Raji (cell line): ENCODE results near the gene FBLN2.

Source experiments
- POLR2A ChIP-seq: IDR thresholded peaks from 2 replicates; pipeline ENCODE4 v1.6.1; 2011; ENCODE audit warnings: low read depth, low read length, control low read depth; ENCODE audit not compliant: insufficient read depth

Gene FBLN2

DNA sequence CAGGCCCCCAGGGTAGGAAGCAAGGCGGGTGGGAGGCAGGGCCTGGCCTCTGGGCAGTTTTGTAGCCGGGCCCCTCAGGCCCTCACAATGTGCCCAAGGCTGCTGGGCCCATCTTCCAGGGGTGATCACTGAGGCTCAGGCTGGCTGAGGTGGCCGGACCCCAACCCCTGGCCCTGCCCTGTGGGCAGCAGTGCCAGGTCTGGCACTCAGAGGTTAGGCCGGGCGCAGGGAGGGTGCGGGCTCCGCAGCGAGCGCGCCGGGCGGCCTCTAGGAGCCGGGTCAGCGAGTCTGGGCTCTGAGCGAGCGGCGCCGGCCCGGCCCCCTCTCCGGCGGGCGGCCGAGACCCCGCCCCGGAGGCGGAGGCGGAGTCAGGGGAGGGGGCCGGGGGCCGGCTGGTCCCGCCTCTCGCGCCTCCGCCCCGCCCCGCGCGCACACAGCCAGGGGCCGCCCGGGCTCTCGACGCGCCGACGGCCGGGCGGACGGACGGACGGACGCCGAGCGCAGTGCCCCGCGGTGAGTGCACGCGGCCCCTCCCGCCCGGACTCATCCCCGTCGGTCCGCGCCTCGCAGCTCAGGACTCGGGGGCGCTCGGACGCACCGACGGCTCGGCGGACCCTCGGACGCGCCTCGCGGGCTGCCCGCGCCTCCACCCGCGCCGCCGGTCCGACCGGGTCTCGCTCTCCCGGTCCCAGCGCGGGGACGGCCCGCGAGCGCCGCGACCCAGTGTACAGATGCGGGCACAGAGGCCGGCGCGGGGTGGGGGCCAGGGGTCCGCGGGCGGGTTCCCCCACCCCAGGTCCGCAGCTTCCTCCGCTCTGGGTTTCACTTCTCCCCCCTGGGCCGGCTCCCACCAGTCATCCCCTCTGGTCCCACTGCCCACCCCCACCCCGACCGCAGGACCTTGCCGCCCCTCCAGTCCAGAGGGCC is at the start of gene FBLN2:
TSS of gene FBLN2 (plus strand) at position 430 of the 927 bp plus-strand sequence. CDS start 21,231 bp downstream, outside the sequence.
- no peak for TF ChIP-seq POLR2A

DNA sequence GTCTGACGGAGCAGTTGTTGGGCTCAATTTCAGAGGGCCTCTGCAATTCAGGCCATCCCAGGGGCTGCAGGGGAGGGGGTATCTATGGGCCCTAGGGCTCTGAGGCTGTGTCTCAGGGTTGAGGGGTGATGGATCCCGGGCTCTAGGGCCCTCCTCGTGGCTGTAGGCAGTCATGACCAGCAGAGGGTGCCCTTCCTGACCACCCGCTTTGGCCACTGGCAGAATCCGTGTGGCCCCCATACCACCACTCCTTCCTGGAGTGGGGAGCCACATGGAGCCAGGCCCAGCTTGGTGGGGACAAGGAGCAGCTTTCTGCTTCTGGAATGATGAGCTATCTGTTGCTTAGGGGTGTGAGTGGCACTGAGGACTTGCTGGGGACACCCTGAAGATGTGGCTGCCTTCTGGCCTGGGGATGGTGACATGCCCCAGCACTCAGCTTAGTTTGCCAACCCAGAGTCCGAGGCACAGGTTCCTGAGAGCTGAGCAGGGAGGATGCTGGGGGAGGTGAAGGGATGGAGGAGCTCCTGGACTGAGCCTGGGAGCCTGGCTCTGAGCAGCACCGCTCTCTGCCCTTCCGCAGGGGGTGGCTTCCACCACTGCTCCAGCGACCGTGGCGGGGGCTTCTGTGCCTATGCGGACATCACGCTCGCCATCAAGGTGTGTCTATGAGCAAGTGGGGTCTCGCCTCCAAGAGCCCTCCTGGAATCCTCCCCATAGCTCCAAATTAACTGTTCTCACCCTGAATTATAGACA is 48.6 kb upstream of the FBLN2 start:
- no peak for TF ChIP-seq POLR2A

DNA sequence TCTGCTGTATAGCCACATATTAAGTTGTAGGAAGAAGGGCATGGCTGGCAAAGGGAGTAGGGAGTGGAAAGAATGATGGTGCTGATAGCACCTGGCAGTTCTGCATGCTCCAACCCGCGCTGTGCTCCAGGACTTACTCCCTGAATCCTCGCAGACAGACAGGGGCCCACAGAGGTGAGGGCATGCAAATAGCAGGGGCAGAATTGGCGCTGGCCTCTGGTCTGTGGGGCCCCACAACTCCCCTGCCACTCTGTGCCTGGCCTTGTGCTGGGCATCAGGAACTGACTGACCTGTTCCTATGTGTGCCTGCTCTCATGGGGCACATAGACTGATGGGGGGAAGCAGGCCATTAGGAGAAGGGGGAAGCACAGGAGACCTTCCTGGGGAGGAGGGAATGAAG is 47.9 kb upstream of the FBLN2 start:
- no peak for TF ChIP-seq POLR2A

DNA sequence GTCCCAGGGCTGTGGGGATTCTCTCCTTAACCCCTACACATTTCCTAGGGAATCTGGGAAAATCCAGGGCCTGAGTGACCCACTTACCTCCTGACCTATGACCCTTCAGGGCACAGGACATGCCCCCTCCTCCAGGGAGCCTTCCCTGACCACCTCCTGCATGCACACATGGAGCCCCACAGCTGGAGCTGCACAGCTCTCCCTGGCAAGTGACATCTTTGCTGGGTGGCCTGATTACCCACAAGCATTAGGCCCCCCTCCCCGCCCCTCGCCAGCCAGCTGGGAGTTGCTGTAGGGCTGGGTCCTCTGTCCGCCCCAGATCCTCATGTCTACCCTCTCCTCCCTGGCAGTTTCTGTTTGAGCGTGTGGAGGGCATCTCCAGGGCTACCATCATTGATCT is 47.4 kb upstream of the FBLN2 start:
- TF ChIP-seq POLR2A, result no peak

DNA sequence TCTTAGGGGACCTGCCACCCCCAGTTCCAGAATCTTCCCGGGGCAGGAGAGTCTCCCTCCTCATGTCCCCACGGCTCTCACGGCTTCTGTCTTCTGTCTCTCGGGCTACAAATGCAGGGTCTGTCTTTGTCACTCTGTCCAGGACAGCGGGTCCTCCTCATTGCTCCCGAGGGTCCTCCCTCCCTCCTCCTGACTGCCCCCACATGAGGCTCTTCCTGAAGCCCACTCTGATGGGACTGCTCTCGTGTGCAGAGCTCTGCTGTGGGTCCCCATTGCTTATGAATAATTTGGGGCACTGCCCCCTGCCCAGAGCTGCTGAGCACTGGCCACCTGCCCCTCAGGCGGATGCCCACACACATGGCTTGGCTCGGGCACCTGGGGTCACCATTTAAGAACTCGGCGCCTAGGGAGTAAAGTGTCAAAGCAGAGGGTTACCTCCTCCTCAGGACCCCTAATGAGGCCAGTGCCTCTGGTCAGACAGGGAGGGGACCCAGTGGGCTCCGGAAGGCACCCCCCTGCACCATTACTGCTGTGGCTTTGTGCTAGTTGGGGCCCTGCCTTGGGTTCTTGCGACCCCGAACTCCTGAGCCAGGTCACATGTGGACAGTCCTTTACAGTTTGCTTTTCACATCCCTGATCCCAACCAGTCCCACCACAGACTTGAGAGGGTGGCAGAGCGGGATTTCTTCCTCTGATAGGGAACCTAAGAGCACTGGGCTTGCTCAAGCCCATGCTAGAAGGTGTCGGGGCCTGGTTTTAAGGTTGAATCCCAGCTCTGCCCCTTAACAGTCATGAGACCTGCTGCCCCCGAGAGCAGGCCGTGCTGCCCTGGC is 46.8 kb upstream of the FBLN2 start:
- no peak for TF ChIP-seq POLR2A

DNA sequence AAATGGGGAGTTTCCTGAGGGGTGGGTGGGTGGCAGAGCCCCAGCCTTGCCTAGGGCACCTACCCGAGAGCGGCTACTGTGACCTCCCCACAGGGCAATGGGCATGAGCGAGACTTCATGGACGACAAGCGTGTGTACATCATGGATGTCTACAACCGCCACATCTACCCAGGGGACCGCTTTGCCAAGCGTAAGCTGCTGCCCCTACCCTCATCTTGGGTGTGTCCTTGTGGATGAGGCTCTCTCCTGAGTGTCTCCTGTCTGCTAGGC is 46.2 kb upstream of the FBLN2 start:
- TF ChIP-seq POLR2A, result no peak

DNA sequence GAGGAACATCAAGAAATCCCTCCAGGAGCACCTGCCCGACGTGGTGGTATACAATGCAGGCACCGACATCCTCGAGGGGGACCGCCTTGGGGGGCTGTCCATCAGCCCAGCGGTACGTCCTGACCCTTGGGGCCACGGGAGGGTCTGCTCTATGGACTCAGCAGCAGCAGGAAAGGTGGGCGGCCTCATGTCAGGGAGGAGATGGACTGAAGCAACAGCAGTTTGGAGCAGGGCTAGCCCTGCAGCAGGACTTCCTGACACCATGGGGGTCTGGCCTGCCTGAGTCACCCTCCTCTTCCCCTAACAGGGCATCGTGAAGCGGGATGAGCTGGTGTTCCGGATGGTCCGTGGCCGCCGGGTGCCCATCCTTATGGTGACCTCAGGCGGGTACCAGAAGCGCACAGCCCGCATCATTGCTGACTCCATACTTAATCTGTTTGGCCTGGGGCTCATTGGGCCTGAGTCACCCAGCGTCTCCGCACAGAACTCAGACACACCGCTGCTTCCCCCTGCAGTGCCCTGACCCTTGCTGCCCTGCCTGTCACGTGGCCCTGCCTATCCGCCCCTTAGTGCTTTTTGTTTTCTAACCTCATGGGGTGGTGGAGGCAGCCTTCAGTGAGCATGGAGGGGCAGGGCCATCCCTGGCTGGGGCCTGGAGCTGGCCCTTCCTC is 44.6 kb upstream of the FBLN2 start:
- TF ChIP-seq POLR2A, result no peak

DNA sequence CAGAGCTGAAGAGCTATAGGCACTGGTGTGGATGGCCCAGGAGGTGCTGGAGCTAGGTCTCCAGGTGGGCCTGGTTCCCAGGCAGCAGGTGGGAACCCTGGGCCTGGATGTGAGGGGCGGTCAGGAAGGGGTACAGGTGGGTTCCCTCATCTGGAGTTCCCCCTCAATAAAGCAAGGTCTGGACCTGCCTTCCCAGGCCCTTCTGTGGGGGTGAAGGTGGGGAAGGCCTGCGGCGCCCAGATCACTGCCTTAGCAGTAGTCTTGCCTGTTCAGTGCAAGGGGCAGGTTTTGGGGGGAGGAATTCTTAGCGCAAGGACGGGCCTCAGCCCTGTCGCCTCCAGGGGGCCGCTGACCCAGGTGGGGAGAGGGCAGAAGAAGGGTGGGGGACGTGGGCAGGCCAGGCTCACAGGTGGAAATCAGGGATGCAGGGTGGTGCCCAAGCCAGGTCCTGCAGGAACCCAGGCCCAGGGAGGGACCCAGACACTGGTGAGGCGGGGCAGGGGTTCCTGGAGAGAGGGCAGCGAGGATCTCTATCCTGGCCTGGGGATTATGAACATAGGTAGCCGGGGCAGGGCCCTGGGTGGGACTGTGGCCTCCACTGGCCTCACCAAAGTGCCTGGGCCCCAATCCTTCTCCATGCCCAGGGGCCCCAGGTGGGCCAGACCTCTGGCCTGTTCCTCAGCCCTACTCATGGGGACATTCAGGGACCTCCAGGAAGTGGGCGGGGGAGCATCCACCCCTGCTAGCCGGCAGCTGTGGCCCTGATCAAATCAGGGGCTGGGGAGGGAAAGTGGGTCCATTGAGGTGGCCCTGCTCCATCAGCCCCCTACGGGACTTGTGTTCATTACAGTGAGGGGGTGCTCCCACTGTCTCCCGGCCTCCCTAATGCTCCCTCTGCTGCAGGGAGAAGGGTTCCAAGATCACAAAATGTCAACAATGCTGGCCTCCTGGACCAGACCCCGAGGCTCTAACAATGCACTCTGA is 43.5 kb upstream of the FBLN2 start:
- TF ChIP-seq POLR2A, result no peak

DNA sequence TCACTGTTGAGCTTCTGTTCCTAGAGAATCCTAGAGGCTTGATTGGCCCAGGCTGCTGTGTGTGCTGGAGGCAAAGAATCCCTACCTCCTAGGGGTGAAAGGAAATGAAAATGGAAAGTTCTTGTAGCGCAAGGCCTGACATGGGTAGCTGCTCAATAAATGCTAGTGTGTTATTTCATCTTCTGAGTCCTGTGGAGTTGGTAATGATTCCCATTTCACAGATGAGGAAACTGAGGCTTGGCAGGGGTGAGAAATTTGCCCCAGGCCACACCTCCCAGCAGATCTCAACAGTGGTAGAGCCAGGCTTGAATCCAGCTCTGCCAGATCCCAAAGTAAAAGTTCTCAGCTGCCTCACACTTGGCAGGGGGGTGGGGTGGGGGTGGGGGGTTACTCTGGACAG is 42.7 kb upstream of the FBLN2 start:
- TF ChIP-seq POLR2A, result no peak

DNA sequence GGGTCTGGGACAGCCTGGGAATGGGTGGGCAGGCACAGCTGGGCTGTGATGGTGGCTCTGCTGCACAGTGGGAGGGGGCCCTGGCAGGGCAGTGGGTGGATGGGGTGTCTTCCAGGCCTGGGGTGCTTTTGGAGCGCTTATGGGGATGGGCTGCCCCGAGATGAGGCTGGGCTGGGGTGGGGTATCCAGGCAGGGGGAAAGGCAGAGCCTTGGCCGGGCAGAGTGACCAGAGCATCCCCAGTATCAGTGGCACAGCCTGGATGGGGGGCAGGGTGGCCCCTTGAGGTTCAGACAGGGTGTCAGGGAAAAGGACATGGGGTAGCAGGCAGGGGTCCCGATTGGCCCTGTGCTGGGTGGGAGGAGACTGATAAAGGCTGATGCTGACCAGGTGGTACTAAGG is 42.2 kb upstream of the FBLN2 start:
- no peak for TF ChIP-seq POLR2A

DNA sequence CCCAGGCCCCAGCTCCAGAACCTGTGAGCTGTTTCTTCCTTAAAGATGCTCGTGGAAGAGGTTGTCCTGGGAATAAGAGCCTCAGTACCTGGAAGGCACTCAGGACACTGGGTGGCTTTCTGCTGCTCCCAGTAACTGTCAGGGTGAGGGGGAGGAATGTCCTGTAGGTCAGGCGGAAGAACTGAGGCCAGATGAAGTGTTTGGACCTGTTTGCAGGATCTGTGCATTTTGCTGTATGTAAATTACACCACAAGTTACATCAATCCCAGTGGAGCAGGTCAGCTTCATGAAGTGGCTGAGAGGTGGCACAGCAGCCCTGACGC is 41.7 kb upstream of the FBLN2 start:
- TF ChIP-seq POLR2A, result no peak

DNA sequence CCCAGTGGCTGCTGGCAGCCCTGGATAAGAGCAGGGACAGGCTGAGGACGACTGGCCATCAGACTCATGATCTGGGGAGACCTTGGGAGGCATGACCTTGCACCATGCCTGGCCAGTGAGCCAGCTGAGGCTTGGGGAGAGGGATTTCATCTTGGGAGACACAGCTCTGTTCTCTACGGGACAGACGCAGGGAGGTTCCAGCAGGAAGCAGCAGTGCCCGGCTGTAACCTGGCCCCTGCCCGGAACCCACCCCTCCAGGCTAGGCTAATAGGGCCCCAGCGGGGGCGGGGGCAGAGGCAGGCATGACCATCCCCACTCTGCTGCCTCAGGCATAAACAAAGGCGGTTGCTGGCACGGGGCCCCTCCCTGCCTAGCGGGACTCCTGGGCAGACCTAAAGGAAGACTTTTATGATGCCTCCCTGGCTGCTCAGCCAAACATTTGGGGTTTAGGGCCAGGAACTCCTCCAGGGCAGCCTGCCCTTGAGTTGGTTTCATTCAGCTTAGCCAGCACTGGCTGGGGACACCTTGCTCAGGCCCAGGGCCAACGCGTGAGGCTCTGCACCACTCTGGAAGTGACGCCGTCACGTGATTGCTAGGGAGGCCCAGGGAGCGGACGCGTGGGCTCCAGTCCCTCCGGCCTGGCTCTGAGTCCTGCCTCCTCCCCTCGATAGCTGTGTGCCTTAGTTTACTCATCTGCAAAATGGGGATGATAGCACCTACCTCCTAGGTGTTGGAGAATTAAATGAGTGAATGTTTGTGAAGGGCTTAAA is 41.2 kb upstream of the FBLN2 start:
- no peak for TF ChIP-seq POLR2A

DNA sequence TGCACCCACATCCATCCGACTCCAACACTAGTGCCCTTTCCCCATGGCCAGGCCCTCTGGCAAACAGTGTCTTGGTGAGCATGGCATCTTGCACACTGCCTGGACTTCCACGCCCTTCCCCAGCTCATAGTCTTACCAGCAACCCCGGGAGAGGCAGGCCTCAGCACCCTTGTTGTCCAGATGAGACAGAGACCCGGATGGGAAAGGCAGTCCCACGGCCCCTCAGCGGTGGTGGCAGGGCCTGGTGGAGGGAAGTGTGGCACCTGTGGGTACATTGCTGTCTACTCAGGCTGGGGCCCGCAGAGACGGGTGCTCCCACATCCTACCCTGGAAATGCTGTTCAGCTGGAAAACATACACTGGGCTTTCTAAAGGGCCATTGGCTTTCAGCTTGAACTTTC is 40.4 kb upstream of the FBLN2 start:
- no peak for TF ChIP-seq POLR2A
